Natural killer cell (primary cell): ENCODE results near the gene HACL1. TPM values are rescaled to one million over a fixed set of nuclear protein-coding genes. Genes with fewer than 3 reads are reported as not detected.
A peak's percentile ranks its signal among the peaks of the same experiment; 100 is the strongest.

Experiments
- ATAC-seq, 3 donors: fragments of 150-1000 bp in 2 of 3; fragments of 200-7000 bp in 1 of 3; cut with Tn5 transposase; 1 replicate in 1 of 3; 2 replicates in 2 of 3; pipeline ENCODE4 v1.10.0; 2021; ENCODE audit warnings: mild to moderate bottlenecking in 2 of 3, moderate library complexity in 2 of 3
- DNase-seq, 2 donors: peaks; one replicate each; pipeline versions ENCODE4 v3.0.0 to v3.0.0-alpha.2; 2013 to 2021; ENCODE audit warnings: mixed read lengths in 1 of 2
- H3K27ac ChIP-seq: one replicate; pipeline ENCODE4 v1.5.1; 2013; ENCODE audit warnings: mild to moderate bottlenecking, low read length
- H3K27me3 ChIP-seq: one replicate; pipeline ENCODE4 v1.6.1; 2013; ENCODE audit warnings: low read length; ENCODE audit not compliant: control insufficient read depth, insufficient read depth
- H3K36me3 ChIP-seq: one replicate; pipeline ENCODE4 v1.6.1; 2013; ENCODE audit warnings: low read length; ENCODE audit not compliant: control insufficient read depth, insufficient read depth
- H3K4me1 ChIP-seq: one replicate; pipeline ENCODE4 v1.6.1; 2013; ENCODE audit warnings: low read length; ENCODE audit not compliant: control insufficient read depth, insufficient read depth
- H3K4me3 ChIP-seq: one replicate; pipeline ENCODE4 v1.5.1; 2013; ENCODE audit warnings: low read length
- H3K9me3 ChIP-seq: one replicate; pipeline ENCODE4 v1.6.1; 2013; ENCODE audit warnings: low read length; ENCODE audit not compliant: control insufficient read depth, insufficient read depth
- H3K27ac Mint-ChIP-seq, 2 donors: one replicate each; pipeline ENCODE4 v1.8.0; 2022; ENCODE audit warnings: mild to moderate bottlenecking in 2 of 2, mixed read lengths in 2 of 2, moderate library complexity in 1 of 2
- H3K27me3 Mint-ChIP-seq, 2 donors: one replicate each; pipeline ENCODE4 v1.8.0; 2022; ENCODE audit warnings: low read depth in 2 of 2, mixed read lengths in 2 of 2
- H3K36me3 Mint-ChIP-seq: one replicate; pipeline ENCODE4 v1.8.0; 2022; ENCODE audit warnings: mixed read lengths
- H3K4me1 Mint-ChIP-seq, 2 donors: one replicate each; pipeline ENCODE4 v1.8.0; 2022; ENCODE audit warnings: mixed read lengths in 2 of 2
- H3K4me3 Mint-ChIP-seq: one replicate; pipeline ENCODE4 v1.8.0; 2022; ENCODE audit warnings: mild to moderate bottlenecking, moderate library complexity, mixed read lengths
- H3K9me3 Mint-ChIP-seq, 2 donors: one replicate each; pipeline ENCODE4 v1.8.0; 2022; ENCODE audit warnings: mixed read lengths in 2 of 2
- CTCF ChIP-seq: fragments of 200-600 bp; IDR thresholded peaks from one replicate; pipeline ENCODE4 v1.8.0; 2022; ENCODE audit warnings: antibody characterized with exemption
- WGBS: methylation state at CpG from one replicate; pipeline ENCODE4 v1.1.7; 2013; ENCODE audit warnings: missing lambda C conversion rate; ENCODE audit not compliant: insufficient coverage; 5-methylcytosine and 5-hydroxymethylcytosine counted together
- intact Hi-C: fragments of 100-400 bp; cut with micrococcal nuclease; formaldehyde crosslinking; loops from one replicate; pipeline ENCODE4 v1.14.2; 2022
- total RNA-seq, 4 donors: library from RNA; stranded (reverse); fragments of 120-200 nt in 1 of 4; gene quantifications; one replicate each; pipeline versions ENCODE4 v1.2.3 to v1.2.4, GENCODE V29; 2013 to 2022

Gene HACL1
- total RNA-seq, 3 donors from 2014 or later (not counting 1 experiment from before 2014, with no cell fraction given) = 36.7 to 39.8 (median 37.3) TPM

- Mint-ChIP-seq H3K4me3 (no peak overlapping the region), H3K27ac (peak overlapping the region in 1 of 2 donors; percentile 42), H3K4me1 (peaks cover 40 to 42% of the 10 kb centered on the region in 2 donors)
Measured at GRCh38 chr3:15632212-15632580, 30.8 kb upstream of the HACL1 start.

GRCh38 chr3:15631426-15632211, 30.2 kb upstream of the HACL1 start:
- H3K27ac ChIP-seq = no peak overlapping the region
- no peak for TF ChIP-seq CTCF
- intact Hi-C loops = loop anchor here (2.0 kb wide), 1 partner anchor 615 kb away; no protein-coding TSS in a partner anchor
- no peaks in the 10 kb centered on the region for H3K27me3 ChIP-seq
- no peaks in the 10 kb centered on the region for H3K36me3 ChIP-seq
- no peaks in the 10 kb centered on the region for H3K27me3 Mint-ChIP-seq
- H3K27ac Mint-ChIP-seq = peak overlapping the region in 1 of 2 donors; percentile 42
- no peak overlapping the region for H3K4me3 ChIP-seq
- H3K9me3 Mint-ChIP-seq = no peaks in the 10 kb centered on the region
- peaks cover 18% of the 10 kb centered on the region for H3K4me1 ChIP-seq
- H3K36me3 Mint-ChIP-seq = no peaks in the 10 kb centered on the region
- WGBS = 84% methylated on average over 12 of the region's 12 CpGs
- H3K4me1 Mint-ChIP-seq = peaks cover 35 to 37% of the 10 kb centered on the region in 2 donors
- peak overlapping the region; percentile 17 for H3K4me3 Mint-ChIP-seq
- DNase-seq (no peak), ATAC-seq (no peak)
- no peaks in the 10 kb centered on the region for H3K9me3 ChIP-seq

More at GRCh38 chr3:15632212-15632580, 30.8 kb upstream of the HACL1 start:
- Mint-ChIP-seq H3K27me3 (no peaks in the 10 kb centered on the region), H3K36me3 (no peaks in the 10 kb centered on the region), H3K9me3 (no peaks in the 10 kb centered on the region)
- DNase-seq = no peak
- Histone ChIP-seq H3K4me1 (peaks cover 24% of the 10 kb centered on the region), H3K9me3 (no peaks in the 10 kb centered on the region), H3K27ac (no peak overlapping the region), H3K4me3 (no peak overlapping the region), H3K36me3 (no peaks in the 10 kb centered on the region), H3K27me3 (no peaks in the 10 kb centered on the region)
- ATAC-seq = no peak
- no peak for TF ChIP-seq CTCF
- WGBS = 95% methylated on average over 4 of the region's 4 CpGs
- intact Hi-C loops = no loop called here

GRCh38 chr3:15630646-15631350, 29.4 kb upstream of the HACL1 start:
- peak overlapping the region; percentile 2 to 59 for H3K27ac Mint-ChIP-seq
- H3K4me1 Mint-ChIP-seq = peaks cover 28 to 31% of the 10 kb centered on the region in 2 donors
- H3K27ac ChIP-seq = no peak overlapping the region
- no peaks in the 10 kb centered on the region for H3K27me3 Mint-ChIP-seq
- H3K4me1 ChIP-seq = peaks cover 10% of the 10 kb centered on the region
- ATAC-seq = peak in 2 of 3 donors; percentile 11 to 32
- intact Hi-C loops = loop anchor here (1.0 to 2.0 kb wide), 2 partner anchors 182 to 616 kb away; no protein-coding TSS in a partner anchor
- no peak overlapping the region for H3K4me3 ChIP-seq
- no peaks in the 10 kb centered on the region for H3K36me3 ChIP-seq
- TF ChIP-seq CTCF = no peak
- H3K9me3 Mint-ChIP-seq = no peaks in the 10 kb centered on the region
- no peaks in the 10 kb centered on the region for H3K9me3 ChIP-seq
- DNase-seq = peak in 1 of 2 donors; percentile 17
- no peaks in the 10 kb centered on the region for H3K36me3 Mint-ChIP-seq
- no peaks in the 10 kb centered on the region for H3K27me3 ChIP-seq
- peak overlapping the region; percentile 78 for H3K4me3 Mint-ChIP-seq
- 29% methylated on average over 8 of the region's 8 CpGs for WGBS
